HCT116 (cell line): ENCODE data around the gene DNTT.

Source experiments
- ATF3 ChIP-seq: IDR thresholded peaks from 2 replicates; pipeline ENCODE4 v1.6.1; 2012
- CTCF ChIP-seq, 3 experiments: fragments of 200-600 bp in 1 of 3; sonication (generic) in 1 of 3; IDR thresholded peaks in 2 of 3; conservative IDR thresholded peaks in 1 of 3; 2 replicates each; pipeline ENCODE4 v1.5.1; 2012 to 2017; ENCODE audit warnings: low read depth in 2 of 3, low read length in 2 of 3, antibody characterized with exemption in 1 of 3, borderline replicate concordance in 1 of 3, control low read depth in 1 of 3, mild to moderate bottlenecking in 1 of 3, mixed read lengths in 1 of 3, mixed run types in 1 of 3, moderate library complexity in 1 of 3; ENCODE audit not compliant: insufficient read depth in 1 of 3

- TF ChIP-seq ATF3 (no peak), CTCF (IDR thresholded peaks at IDR 0.05 in 2 of 3, conservative IDR thresholded peaks at IDR 0.05 in 1 of 3; ENCODE audit: borderline replicate concordance in 1 of 3, insufficient read depth in 1 of 3, low read depth in 2 of 3, low read length in 2 of 3) (no peak)
Observed at GRCh38 chr10:96260014-96260413, 44.2 kb upstream of the DNTT start.
